Measurements from ENCODE around the gene EBLN1.
A peak's percentile ranks its signal among the peaks of the same experiment; 100 is the strongest.

Gene EBLN1

DNA sequence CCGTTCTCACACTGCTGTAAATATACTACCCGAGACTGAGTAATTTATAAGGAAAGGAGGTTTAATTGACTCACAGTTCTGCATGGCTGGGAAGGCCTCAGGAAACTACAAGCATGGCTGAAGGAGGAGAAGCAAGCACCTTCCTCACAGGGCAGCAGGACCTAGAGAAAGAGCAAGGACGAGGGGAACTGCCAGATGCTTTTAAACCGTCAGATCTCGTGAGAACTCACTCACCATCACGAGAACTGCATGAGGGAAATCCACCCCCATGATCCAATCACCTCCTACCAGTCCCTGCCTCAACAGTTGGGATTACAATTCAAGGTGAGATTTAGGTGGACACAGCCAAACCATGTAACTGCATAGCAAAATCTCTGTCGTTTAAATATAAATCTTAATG lies at the start of gene EBLN1:
Gene EBLN1, minus strand, starts transcription at position 174 of the 400 bp plus-strand sequence. CDS start 8,032 bp downstream, outside the sequence.
- no peak for DNase-seq

GRCh38 chr10:22265839-22266537 lies 48.2 kb upstream of the EBLN1 start:
- no peak for DNase-seq

DNA sequence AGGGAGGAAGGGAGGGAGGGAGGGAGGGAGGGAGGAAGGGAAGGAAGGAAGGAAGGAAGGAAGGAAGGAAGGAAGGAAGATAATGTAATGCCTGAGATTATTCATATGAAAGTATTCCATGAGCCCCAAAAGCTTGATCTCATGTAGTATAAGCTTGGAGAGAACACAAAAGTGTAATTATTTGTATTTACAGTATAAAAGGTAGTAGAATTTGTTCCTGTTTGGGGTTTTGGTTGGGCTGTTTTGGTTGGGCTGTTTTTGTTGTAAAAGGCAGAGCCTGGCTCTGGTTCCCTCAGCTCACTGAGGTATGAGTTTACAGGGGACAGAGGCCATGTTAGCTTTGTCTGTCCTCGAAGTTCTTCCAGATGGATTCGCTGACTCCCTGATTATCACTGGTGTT lies 45.3 kb upstream of the EBLN1 start:
- no peak for DNase-seq

GRCh38 chr10:22259280-22259679 lies 41.5 kb upstream of the EBLN1 start:
- no peak for DNase-seq

GRCh38 chr10:22258471-22258870 lies 40.7 kb upstream of the EBLN1 start:
- no peak for DNase-seq

GRCh38 chr10:22253580-22253882 lies 35.7 kb upstream of the EBLN1 start:
- peak; percentile 78 for DNase-seq

DNA sequence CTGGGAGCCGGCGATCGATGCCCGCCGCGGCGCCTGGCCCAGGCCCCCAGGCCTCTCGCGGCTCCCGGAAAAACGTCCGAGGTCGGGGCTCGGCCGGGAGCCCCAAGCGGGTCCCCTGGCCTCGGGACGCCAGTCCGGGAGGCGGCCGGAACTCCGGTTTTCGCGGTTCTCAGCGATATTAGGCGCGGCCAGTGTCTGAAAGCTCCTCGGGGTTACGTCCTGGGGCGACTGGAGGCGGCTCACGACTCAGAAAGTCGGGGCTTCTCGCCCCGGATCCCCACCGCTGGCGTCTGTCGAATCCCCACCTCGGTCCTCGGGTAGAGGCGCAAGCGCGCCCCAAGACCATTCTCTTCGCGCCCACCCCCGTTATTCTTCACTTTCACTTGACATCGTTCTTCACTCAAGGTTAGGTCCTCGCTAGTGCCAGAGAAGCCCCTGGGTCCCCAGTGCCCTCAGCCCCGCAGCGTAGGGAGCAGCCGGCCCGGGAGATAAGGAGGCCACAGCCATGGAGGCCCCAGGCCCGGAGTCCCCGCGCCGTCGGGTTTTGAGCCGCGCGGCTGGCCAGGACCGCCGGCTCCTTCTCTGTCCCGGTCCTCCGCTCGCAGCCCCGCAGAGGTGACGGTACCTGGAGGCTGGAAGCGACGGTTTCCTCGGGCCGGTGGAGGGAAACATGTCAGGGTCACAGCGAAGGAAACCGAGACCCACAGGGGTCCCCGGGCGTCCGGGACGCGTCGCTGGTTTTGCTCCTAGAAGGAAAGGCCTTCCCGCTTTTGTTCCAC lies 35.2 kb upstream of the EBLN1 start:
- peak; percentile 77 for DNase-seq

- DNase-seq: peak; percentile 89
Observed at GRCh38 chr10:22252224-22252800, 34.5 kb upstream of the EBLN1 start.

DNA sequence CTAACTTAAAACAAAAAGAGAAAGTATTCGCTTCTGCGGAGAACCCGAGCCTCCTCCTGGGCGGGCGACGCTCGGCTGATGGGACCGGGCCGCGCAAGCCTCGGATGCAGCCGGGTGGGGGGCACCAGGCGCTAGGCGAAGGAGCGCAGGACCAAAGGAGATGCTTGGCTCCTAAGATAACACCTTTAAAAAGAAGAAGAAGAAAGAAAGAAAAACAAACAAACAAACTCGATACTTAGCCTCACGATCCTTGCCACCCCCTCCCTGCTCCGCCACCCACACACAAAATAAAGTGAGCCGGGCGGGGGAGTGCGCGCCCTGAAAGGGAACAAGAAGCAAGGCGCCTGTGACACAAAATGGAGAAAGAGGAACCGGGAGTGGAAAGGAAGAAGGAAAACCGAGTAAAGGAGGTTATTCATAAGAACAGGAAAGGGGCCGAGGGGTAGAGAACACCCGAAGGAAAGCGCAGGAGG lies 34.0 kb upstream of the EBLN1 start:
- peak; percentile 88 for DNase-seq

DNA sequence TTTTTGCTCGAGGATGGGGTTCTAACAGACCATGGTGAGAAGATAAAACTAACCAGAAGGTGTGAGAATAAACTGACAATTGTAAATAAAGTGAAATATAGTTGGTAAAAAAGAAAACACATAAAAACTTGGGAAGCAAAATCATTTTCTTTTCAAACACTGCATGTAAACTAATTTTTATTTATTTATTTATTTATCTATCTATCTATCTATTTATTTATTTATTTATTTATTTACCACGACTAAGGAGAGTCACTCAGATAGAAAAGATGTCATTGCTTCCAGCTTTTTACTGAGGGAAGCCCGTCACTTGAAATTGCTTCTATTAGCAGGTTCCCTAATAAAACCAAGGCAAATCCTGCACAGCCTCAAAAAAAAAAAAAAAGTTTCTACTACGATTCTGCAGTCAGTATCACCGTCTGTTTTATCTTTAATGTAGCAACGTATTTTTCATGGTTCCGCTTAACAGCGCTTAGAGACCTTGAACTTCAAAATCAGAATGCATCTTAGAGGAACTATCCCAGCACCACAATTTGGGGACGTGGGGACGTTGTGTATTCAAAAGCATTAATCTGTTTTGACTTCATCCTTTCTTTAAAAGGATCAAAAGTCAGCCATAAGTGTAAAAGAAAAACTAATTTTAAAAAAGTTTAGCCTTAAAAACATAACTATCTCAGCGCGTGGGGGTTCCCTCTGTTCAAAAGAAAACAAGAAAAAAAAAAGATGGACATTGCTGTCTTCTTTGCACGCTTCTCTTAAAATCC lies 33.3 kb upstream of the EBLN1 start:
- no peak for DNase-seq

GRCh38 chr10:22247636-22248035 lies 29.8 kb upstream of the EBLN1 start:
- no peak for DNase-seq

GRCh38 chr10:22246680-22247391 lies 29.0 kb upstream of the EBLN1 start:
- peak; percentile 74 for DNase-seq

GRCh38 chr10:22245567-22245966 lies 27.8 kb upstream of the EBLN1 start:
- DNase-seq: no peak

DNA sequence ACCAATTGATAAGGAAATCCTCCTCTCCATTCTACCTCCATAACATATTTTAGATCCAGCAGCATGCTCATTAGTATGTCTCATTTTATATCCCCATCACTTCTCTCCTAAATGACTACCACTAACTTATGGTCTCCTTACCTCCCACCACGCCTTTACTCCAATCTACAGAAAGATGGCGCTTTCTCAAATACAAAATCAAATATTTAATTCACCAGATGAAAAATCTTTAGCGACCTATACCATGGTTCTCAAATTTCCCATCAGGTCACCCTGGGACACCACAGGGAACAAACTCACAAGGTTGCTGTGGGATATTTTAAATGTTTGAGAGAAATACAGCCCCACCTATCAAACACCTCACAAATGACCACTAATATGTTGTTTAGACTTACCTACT lies 27.0 kb upstream of the EBLN1 start:
- no peak for DNase-seq

GRCh38 chr10:22244001-22244400 lies 26.2 kb upstream of the EBLN1 start:
- no peak for DNase-seq

GRCh38 chr10:22243321-22243720 lies 25.5 kb upstream of the EBLN1 start:
- no peak for DNase-seq

- DNase-seq: no peak
Observed at GRCh38 chr10:22231260-22231659, 13.4 kb upstream of the EBLN1 start.

DNA sequence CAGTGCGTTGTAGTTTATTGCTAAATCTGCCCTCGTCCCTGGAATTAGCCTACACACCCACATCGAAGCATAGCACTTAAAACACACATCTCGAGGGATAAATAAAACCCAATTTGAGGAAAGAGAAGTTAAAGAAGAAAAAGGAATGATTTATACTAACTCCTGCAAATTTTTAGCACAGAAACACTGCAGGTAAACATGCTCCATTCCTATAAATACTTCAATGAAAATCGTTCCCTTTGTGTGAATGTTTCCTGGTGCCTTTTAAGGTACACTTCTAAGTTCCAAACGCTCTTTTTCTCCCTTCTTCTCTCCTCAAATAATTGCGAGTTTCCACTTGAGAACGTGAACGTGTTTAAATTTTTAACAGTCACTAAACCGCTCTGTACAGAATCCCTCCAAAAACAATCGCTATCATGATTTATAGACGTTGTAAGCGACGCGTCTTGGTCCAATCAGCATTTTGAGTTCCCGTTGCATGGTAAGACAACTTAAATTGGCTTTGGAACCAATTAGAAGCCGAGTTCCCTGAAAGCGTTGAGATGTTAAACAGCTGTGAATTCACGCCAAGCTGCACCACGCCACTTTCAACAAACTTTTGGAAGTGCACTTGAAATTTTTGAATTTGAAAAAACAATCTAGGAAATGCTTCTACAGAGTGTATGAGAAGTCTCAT lies 12.5 kb upstream of the EBLN1 start:
- no peak for DNase-seq

- DNase-seq: no peak
Observed at GRCh38 chr10:22229802-22230157, 12.0 kb upstream of the EBLN1 start.

GRCh38 chr10:22228943-22229801 lies 11.4 kb upstream of the EBLN1 start:
- DNase-seq: peak; percentile 92

Data from activated effector memory CD4-positive, alpha-beta T cell treated with anti-CD3 and anti-CD28 coated beads, Interleukin-2, amount 50 U/mL, for 16 hours (primary cell).